HepG2 (cell line): ENCODE measurements around the gene PCYT2. TPM values are rescaled to one million over a fixed set of nuclear protein-coding genes. Genes with fewer than 3 reads are reported as not detected.

ENCODE experiments used
- ARID2 ChIP-seq: sonication (generic); formaldehyde crosslinking; IDR thresholded peaks from 2 replicates; pipeline ENCODE4 v1.8.1; 2022; ENCODE audit warnings: mild to moderate bottlenecking, missing genetic modification reagents, borderline replicate concordance
- CENPBD1 ChIP-seq: sonication (generic); formaldehyde crosslinking; IDR thresholded peaks from 2 replicates; pipeline ENCODE4 v1.8.0; 2022; ENCODE audit warnings: missing genetic modification reagents, low read depth, mild to moderate bottlenecking, borderline replicate concordance
- DNMT3B ChIP-seq: conservative IDR thresholded peaks from 2 replicates; pipeline ENCODE4 v1.6.1; 2016; ENCODE audit warnings: missing biosample characterization, control low read depth
- GABPA ChIP-seq, 2 experiments: IDR thresholded peaks; 2 replicates each; pipeline ENCODE4 v1.6.1; 2011 to 2016; ENCODE audit warnings: low read depth in 2 of 2, low read length in 1 of 2, missing biosample characterization in 1 of 2, missing genetic modification characterization in 1 of 2
- KDM5A ChIP-seq: fragments of 200-600 bp; sonication (generic); IDR thresholded peaks from 2 replicates; pipeline ENCODE4 v1.7.0; 2018; ENCODE audit warnings: antibody characterized with exemption, mild to moderate bottlenecking, low read length, borderline replicate concordance
- KDM5B ChIP-seq: sonication (generic); formaldehyde crosslinking; IDR thresholded peaks from 2 replicates; pipeline ENCODE4 v1.4.0; 2020; ENCODE audit warnings: missing genetic modification reagents, mild to moderate bottlenecking, borderline replicate concordance
- NFATC3 ChIP-seq: sonication (generic); formaldehyde crosslinking; IDR thresholded peaks from 2 replicates; pipeline ENCODE4 v1.5.1; 2020; ENCODE audit warnings: mild to moderate bottlenecking, missing genetic modification reagents
- NR0B2 ChIP-seq: sonication (generic); formaldehyde crosslinking; IDR thresholded peaks from 2 replicates; pipeline ENCODE4 v1.4.0; 2020; ENCODE audit warnings: mild to moderate bottlenecking, missing genetic modification reagents
- PHF5A ChIP-seq: IDR thresholded peaks from one replicate; pipeline ENCODE4 v1.6.1; 2018; ENCODE audit warnings: low read depth, missing genetic modification reagents; ENCODE audit not compliant: unreplicated experiment
- RBFOX2 ChIP-seq: fragments of 200-400 bp; formaldehyde crosslinking; IDR thresholded peaks from 2 replicates; pipeline ENCODE4 v1.6.1; 2017; ENCODE audit warnings: low read depth, mild to moderate bottlenecking, low read length
- RNF2 ChIP-seq: fragments of 450-650 bp; conservative IDR thresholded peaks from 2 replicates; pipeline ENCODE4 v1.6.1; 2016; ENCODE audit warnings: low read depth
- SETDB1 ChIP-seq: sonication (generic); formaldehyde crosslinking; IDR thresholded peaks from 2 replicates; pipeline ENCODE4 v1.5.1; 2020; ENCODE audit warnings: missing genetic modification reagents, mild to moderate bottlenecking, borderline replicate concordance
- XRCC5 ChIP-seq: fragments of 200-400 bp; formaldehyde crosslinking; optimal IDR thresholded peaks from 2 replicates; pipeline ENCODE3; 2017; ENCODE audit warnings: mild to moderate bottlenecking, low read length
- ZNF10 ChIP-seq: sonication (generic); formaldehyde crosslinking; IDR thresholded peaks from 2 replicates; pipeline ENCODE4 v1.4.0; 2020; ENCODE audit warnings: mild to moderate bottlenecking, low read depth, missing genetic modification reagents, borderline replicate concordance
- ZNF101 ChIP-seq: sonication (generic); formaldehyde crosslinking; IDR thresholded peaks from 2 replicates; pipeline ENCODE4 v1.4.0; 2020; ENCODE audit warnings: mild to moderate bottlenecking, low read depth, missing genetic modification reagents, borderline replicate concordance
- ZNF121 ChIP-seq: sonication (generic); formaldehyde crosslinking; IDR thresholded peaks from 2 replicates; pipeline ENCODE4 v1.5.0; 2020; ENCODE audit warnings: mild to moderate bottlenecking, missing genetic modification reagents
- ZNF136 ChIP-seq: sonication (generic); formaldehyde crosslinking; IDR thresholded peaks from 2 replicates; pipeline ENCODE4 v1.8.1; 2022; ENCODE audit warnings: low read depth, mild to moderate bottlenecking, moderate library complexity, missing genetic modification reagents
- ZNF143 ChIP-seq: sonication (generic); formaldehyde crosslinking; IDR thresholded peaks from 2 replicates; pipeline ENCODE4 v1.4.0; 2020; ENCODE audit warnings: missing genetic modification reagents
- ZNF234 ChIP-seq: sonication (generic); formaldehyde crosslinking; conservative IDR thresholded peaks from 2 replicates; pipeline ENCODE4 v1.5.1; 2020; ENCODE audit warnings: mild to moderate bottlenecking, missing genetic modification reagents
- ZNF281 ChIP-seq: sonication (generic); formaldehyde crosslinking; IDR thresholded peaks from 2 replicates; pipeline ENCODE4 v1.4.0; 2020; ENCODE audit warnings: missing genetic modification reagents, borderline replicate concordance
- ZNF382 ChIP-seq: sonication (generic); formaldehyde crosslinking; IDR thresholded peaks from 2 replicates; pipeline ENCODE4 v1.5.0; 2020; ENCODE audit warnings: missing genetic modification reagents, mild to moderate bottlenecking, borderline replicate concordance
- ZNF546 ChIP-seq: sonication (generic); formaldehyde crosslinking; conservative IDR thresholded peaks from 2 replicates; pipeline ENCODE4 v1.8.1; 2023; ENCODE audit warnings: mild to moderate bottlenecking, missing genetic modification reagents
- ZNF569 ChIP-seq: sonication (generic); formaldehyde crosslinking; IDR thresholded peaks from 2 replicates; pipeline ENCODE4 v1.5.0; 2020; ENCODE audit warnings: mild to moderate bottlenecking, missing genetic modification reagents, moderate library complexity, borderline replicate concordance
- ZNF780A ChIP-seq: sonication (generic); formaldehyde crosslinking; IDR thresholded peaks from 2 replicates; pipeline ENCODE4 v1.8.0; 2022; ENCODE audit warnings: mild to moderate bottlenecking, missing genetic modification reagents, moderate library complexity
- ZNF790 ChIP-seq: sonication (generic); formaldehyde crosslinking; IDR thresholded peaks from 2 replicates; pipeline ENCODE4 v1.8.0; 2022; ENCODE audit warnings: missing genetic modification reagents, mild to moderate bottlenecking, borderline replicate concordance
- ZNF841 ChIP-seq: sonication (generic); formaldehyde crosslinking; IDR thresholded peaks from 2 replicates; pipeline ENCODE4 v1.8.1; 2023; ENCODE audit warnings: missing genetic modification reagents, borderline replicate concordance
- ZSCAN20 ChIP-seq: sonication (generic); formaldehyde crosslinking; IDR thresholded peaks from 2 replicates; pipeline ENCODE4 v1.4.0; 2020; ENCODE audit warnings: missing genetic modification reagents, mild to moderate bottlenecking, borderline replicate concordance
- polyA plus RNA-seq, 8 experiments: library from polyadenylated mRNA; depleted of rRNA in 3 of 8; stranded (reverse) in 7 of 8; unstranded in 1 of 8; fragments of >200 nt; fragmentation: Illumina TruSeq in 4 of 8; extraction: Trizol in 4 of 8; gene quantifications; 2 replicates each; pipeline versions ENCODE4 v1.2.1 to v1.2.3, GENCODE V29; 2011 to 2016; ENCODE audit warnings: low read depth in 4 of 8, missing spikeins in 1 of 8, mixed read lengths in 1 of 8; ENCODE audit not compliant: insufficient read depth in 1 of 8
- total RNA-seq, 5 experiments: library from RNA; depleted of rRNA; stranded (reverse); fragments of >200 nt; fragmentation: Illumina TruSeq; extraction: Trizol; gene quantifications; 2 replicates each; pipeline ENCODE4 v1.2.3, GENCODE V29; 2016; ENCODE audit warnings: low read depth in 1 of 5

PCYT2 gene
- total and polyA plus RNA-seq, 2 of the 13 experiments (the other 11 are each of a cell fraction or from before 2014, with no cell fraction given): 147 to 297 TPM

- no peak for TF ChIP-seq CENPBD1 (CRISPR knock-in tag)
- TF ChIP-seq KDM5B: no peak; the same call in 1 of the 2 replicates
- no peak for TF ChIP-seq XRCC5
- TF ChIP-seq ZNF569 (CRISPR knock-in tag): no peak
- no peak for TF ChIP-seq ZNF841 (CRISPR knock-in tag)
- no peak for TF ChIP-seq ZNF234 (CRISPR knock-in tag)
- no peak for TF ChIP-seq GABPA (IDR thresholded peaks at IDR 0.05; ENCODE audit: low read depth, low read length)
- no peak for TF ChIP-seq GABPA (CRISPR knock-in tag; IDR thresholded peaks at IDR 0.05; ENCODE audit: low read depth)
- TF ChIP-seq PHF5A: no peak
- no peak for TF ChIP-seq ZSCAN20
- TF ChIP-seq ZNF101 (CRISPR knock-in tag): no peak
- TF ChIP-seq ZNF546 (CRISPR knock-in tag): peak; percentile 43; the same call in 1 of the 2 replicates
- no peak for TF ChIP-seq RNF2
- TF ChIP-seq ZNF790 (CRISPR knock-in tag): no peak
- no peak for TF ChIP-seq NR0B2
- no peak for TF ChIP-seq SETDB1
- TF ChIP-seq ZNF143 (CRISPR knock-in tag): no peak
- no peak for TF ChIP-seq ZNF136 (CRISPR knock-in tag)
- 0 out of 2 replicates have a peak, but pooled peaks have one; percentile 5 for TF ChIP-seq ZNF121 (CRISPR knock-in tag)
- no peak for TF ChIP-seq ARID2 (CRISPR knock-in tag)
- TF ChIP-seq DNMT3B (CRISPR knock-in tag): no peak
- TF ChIP-seq NFATC3 (CRISPR knock-in tag): 0 out of 2 replicates have a peak, but pooled peaks have one; percentile 43
- no peak for TF ChIP-seq ZNF10
- no peak for TF ChIP-seq KDM5A
- peak; percentile 84 for TF ChIP-seq RBFOX2
- 0 out of 2 replicates have a peak, but pooled peaks have one; percentile 10 for TF ChIP-seq ZNF281
- TF ChIP-seq ZNF382 (CRISPR knock-in tag): no peak
- TF ChIP-seq ZNF780A: no peak
Measured at GRCh38 chr17:81902653-81903414, 8.4 kb downstream of the PCYT2 start (continued).
